Activated CD8-positive, alpha-beta memory T cell treated with anti-CD3 and anti-CD28 coated beads for 4 hours (primary cell): ENCODE data around the gene CREG2.

ENCODE experiments used
- DNase-seq, 2 donors: peaks; one replicate each; pipeline ENCODE4 v3.0.0-alpha.2; 2020; ENCODE audit warnings: low read depth in 2 of 2

The CREG2 gene

GRCh38 chr2:101387151-101387834, at the start of gene CREG2:
Gene CREG2 (minus strand): TSS chr2:101387503. CDS start chr2:101387457, 46 bp downstream.
- DNase-seq = no peak

GRCh38 chr2:101435001-101435862, 47.9 kb upstream of the CREG2 start:
- DNase-seq = no peak

GRCh38 chr2:101433465-101433864, 46.2 kb upstream of the CREG2 start:
- no peak for DNase-seq

- DNase-seq = no peak
Observed at GRCh38 chr2:101432411-101433181, 45.3 kb upstream of the CREG2 start.

- DNase-seq = no peak
Observed at GRCh38 chr2:101431486-101431885, 44.2 kb upstream of the CREG2 start.

- DNase-seq = no peak
Observed at GRCh38 chr2:101430156-101430555, 42.9 kb upstream of the CREG2 start.

GRCh38 chr2:101429453-101429852, 42.1 kb upstream of the CREG2 start:
- no peak for DNase-seq

GRCh38 chr2:101428422-101429176, 41.3 kb upstream of the CREG2 start:
- no peak for DNase-seq

- no peak for DNase-seq
Observed at GRCh38 chr2:101427743-101428142, 40.4 kb upstream of the CREG2 start.

- DNase-seq = no peak
Observed at GRCh38 chr2:101427240-101427639, 39.9 kb upstream of the CREG2 start.

GRCh38 chr2:101426822-101427221, 39.5 kb upstream of the CREG2 start:
- DNase-seq = no peak

GRCh38 chr2:101420623-101421022, 33.3 kb upstream of the CREG2 start:
- no peak for DNase-seq

GRCh38 chr2:101419096-101419663, 31.9 kb upstream of the CREG2 start:
- peak; percentile 22 to 25 for DNase-seq

- DNase-seq = no peak
Observed at GRCh38 chr2:101418460-101419095, 31.3 kb upstream of the CREG2 start.

GRCh38 chr2:101416609-101417008, 29.3 kb upstream of the CREG2 start:
- DNase-seq = no peak

- DNase-seq = no peak
Observed at GRCh38 chr2:101415884-101416283, 28.6 kb upstream of the CREG2 start.

GRCh38 chr2:101415220-101415619, 27.9 kb upstream of the CREG2 start:
- no peak for DNase-seq

- no peak for DNase-seq
Observed at GRCh38 chr2:101412092-101412694, 24.9 kb upstream of the CREG2 start.

- DNase-seq = no peak
Observed at GRCh38 chr2:101410746-101411145, 23.4 kb upstream of the CREG2 start.

GRCh38 chr2:101410114-101410513, 22.8 kb upstream of the CREG2 start:
- DNase-seq = no peak
